ENCODE data around the gene UGCG.
"Not testable (repeated sequence)": the region's sequence is repeated elsewhere in the genome, so short reads cannot be mapped to it uniquely, and the experiment has no call there.

Gene UGCG

DNA sequence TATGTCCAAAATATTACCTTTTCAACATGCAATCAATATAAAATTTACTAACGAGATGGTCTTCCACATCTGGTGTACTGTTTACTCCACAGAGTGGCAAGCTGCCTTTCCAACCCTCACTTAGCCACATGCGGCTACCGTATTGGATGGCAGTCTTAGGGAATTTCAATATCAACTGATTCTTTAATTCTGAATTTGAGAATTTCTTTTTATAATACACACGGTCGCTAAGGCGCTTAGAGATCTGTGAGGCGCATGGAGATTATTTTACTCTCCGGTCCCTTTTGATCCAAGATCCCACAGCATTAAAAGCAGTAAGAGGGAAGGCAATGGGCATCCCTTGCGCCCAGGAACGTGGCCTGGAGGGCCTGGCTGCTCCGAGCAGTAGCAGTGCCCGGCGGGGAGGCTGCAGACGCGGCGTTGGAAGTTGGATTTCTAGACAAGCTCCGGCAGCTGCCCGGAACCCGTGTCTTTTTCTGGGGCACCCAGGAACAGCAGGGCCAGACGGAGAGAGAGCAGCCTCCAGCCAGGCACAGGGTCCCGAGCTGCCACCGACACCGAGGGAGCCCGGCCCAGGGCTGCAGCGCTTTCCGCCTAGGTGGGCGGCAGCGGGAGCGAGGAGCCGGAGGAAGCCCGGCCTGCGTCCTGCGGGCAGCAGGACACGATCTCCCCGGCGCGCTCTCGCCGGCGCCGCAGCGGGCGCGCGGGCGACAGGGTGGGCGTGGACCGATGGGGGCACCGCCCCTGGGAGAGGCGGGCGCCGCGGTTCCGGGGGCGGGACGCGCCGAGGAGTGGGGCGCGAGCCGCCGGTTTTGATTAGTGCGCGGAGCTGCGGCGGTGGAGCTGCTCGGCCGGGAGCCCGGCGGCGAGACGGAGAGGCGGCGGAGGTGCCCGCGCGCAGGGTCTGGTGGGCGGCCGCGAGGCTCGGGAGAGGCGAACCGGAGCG lies at the start of gene UGCG:
Gene UGCG (plus strand): TSS at position 819 of the 946 bp plus-strand sequence. CDS start 402 bp downstream, outside the sequence.
- peak; percentile 95 for DNase-seq

DNA sequence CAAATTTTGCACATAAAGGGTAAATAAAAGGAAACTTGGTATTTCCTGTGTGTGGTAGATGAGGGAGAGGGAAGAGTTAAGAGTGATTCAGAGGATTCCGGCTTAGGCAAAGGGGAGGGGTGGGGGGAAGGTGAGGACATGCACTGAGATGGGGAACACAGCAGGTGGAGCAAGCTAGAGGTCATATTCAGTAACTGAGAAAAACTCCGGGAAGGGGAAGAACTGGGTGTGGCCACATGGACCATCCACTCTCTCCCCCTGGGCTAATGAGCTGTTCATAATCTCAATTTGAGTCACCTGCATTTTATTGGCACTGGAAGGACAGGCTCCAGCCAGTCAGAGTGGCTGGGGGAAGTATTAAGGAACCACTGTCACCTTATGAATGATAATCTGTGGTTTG lies 45.1 kb upstream of the UGCG start:
- DNase-seq = no peak

DNA sequence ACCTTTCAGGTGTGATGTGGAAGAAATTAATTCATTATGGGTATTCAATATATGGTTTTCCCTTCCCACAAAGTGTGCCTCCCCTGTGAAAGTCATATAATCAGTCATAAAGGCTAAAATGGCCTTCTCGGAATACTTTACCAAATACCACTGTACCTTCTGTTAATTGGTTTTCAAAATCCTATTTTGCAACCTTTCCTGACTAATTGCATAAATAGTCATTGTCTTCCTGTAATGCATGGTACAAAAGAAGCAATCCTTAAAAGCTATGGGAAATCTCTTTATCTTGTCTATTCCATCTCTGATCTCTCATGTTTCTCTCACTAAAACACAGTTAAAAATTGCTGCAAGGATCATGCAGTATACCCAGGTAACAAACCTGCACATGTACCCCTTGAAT lies 44.3 kb upstream of the UGCG start:
- DNase-seq = no peak

GRCh38 chr9:111853450-111853827 lies 43.2 kb upstream of the UGCG start:
- DNase-seq = no peak

DNA sequence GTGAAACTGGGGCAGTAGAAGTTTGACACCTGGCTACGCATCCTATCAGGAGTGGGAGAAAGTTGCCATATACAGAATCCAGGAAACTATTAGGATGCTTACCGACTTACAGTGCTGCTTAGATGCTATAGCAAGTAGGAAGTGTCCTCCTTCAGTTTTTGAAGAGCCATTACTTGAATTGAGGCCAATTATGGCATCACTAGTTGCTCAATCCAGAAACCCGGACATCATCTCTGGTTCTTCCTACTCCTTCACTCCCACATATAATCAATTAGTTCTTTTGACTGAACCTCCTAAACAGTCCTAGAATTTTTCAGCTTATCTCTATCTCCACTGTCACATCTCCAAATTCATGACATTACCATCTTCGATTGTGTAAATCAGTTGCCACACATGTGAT lies 41.8 kb upstream of the UGCG start:
- DNase-seq = no peak

- no peak for DNase-seq
Observed at GRCh38 chr9:111857555-111858211, 38.9 kb upstream of the UGCG start.

DNA sequence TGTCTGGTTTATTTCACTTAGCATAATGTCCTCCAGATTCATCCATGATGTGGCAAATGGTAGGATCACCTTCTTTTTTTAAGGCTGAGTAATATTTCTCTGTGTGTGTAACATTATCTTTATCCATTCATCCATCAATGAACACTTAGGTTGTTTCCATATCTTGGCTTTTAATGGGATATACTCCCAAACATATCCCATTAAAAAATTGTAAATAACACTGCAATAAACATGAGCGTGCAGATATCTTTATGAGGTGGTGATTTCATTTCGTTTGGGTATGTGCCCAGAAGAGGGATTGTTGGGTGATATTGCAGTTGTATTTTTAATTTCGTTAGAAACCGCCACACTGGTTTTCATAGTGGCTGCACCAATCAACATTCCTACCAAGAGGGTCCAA lies 36.2 kb upstream of the UGCG start:
- no peak for DNase-seq

- DNase-seq = no peak
Observed at GRCh38 chr9:111863636-111864035, 33.0 kb upstream of the UGCG start.

GRCh38 chr9:111866976-111867375 lies 29.6 kb upstream of the UGCG start:
- no peak for DNase-seq

GRCh38 chr9:111868475-111868874 lies 28.1 kb upstream of the UGCG start:
- no peak for DNase-seq

GRCh38 chr9:111870774-111871498 lies 25.7 kb upstream of the UGCG start:
- no peak for DNase-seq

DNA sequence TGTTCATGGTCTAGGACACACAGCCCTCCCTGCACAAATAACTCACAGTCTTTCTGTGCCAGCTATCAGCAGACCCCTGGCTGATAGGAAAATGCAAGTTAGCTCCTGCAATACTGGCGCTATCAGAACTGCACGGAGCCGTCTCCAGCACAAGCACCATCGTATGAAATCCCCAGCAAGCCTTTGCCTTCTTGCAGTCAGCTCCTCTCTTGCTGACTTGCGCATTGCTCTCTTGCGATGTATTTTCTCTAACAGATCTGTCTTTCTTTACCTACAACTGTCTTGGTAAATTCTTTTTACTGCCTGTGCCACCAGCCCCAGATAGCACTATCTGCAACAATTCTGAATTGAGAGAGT lies 25.1 kb upstream of the UGCG start:
- no peak for DNase-seq

DNA sequence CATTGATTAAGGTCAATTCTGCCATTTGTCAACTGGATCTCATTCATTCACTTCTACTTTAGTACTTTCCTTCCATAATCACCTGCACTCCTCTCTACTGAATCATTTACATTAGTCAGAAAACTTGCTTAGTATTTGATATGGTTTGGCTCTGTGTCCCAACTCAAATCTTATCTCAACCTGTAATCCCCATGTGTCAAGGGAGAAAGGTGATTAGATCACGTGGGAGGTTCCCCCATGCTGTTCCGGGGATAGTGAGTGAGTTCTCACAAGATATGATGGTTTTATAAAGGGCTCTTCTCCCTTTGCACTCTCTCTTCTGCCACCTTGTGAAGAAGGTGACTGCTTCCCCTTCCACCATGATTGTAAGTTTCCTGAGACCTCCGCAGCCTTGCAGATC lies 23.7 kb upstream of the UGCG start:
- DNase-seq = no peak

- no peak for DNase-seq
Observed at GRCh38 chr9:111873901-111874300, 22.7 kb upstream of the UGCG start.

DNA sequence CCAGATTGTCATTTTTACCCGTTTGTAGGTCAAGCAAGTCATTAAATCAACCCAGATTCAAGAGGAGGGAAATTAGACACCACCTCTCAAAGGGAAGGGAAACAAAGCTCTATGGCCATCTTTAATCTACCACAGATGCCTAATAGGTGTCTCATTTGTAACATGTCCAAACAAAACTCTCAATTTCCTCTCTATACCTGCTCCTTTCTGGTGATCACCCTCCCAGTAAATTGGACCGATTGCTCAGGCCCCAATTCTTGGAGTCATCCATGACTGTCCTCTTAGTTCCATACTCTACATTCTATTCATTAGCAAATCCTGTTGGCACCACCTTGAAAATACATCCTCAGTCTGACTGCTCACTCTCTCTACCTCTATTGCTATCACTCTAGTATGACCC lies 22.1 kb upstream of the UGCG start:
- no peak for DNase-seq

DNA sequence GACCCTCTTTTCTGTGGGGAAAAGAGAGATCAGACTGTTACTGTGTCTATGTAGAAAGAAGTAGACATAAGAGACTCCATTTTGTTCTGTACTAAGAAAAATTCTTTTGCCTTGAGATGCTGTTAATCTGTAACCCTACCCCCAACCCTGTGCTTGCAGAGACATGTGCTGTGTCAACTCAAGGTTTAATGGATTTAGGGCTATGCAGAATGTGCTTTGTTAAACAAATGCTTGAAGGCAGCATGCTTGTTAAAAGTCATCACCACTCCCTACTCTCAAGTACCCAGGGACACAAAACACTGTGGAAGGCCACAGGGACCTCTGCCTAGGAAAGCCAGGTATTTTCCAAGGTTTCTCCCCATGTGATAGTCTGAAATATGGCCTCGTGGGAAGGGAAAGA lies 21.3 kb upstream of the UGCG start:
- not testable (repeated sequence) for DNase-seq

DNA sequence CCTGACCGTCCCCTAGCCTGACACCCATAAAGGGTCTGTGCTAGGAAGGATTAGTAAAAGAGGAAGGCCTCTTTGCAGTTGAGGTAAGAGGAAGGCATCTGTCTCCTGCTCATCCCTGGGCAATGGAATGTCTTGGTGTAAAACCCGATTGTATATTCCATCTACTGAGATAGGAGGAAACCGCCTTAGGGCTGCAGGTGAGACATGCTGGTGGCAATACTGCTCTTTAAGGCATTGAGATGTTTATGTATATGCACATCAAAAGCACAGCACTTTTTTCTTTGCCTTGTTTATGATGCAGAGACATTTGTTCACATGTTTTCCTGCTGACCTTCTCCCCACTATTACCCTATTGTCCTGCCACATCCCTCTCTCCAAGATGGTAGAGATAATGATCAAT lies 20.9 kb upstream of the UGCG start:
- not testable (repeated sequence) for DNase-seq

DNA sequence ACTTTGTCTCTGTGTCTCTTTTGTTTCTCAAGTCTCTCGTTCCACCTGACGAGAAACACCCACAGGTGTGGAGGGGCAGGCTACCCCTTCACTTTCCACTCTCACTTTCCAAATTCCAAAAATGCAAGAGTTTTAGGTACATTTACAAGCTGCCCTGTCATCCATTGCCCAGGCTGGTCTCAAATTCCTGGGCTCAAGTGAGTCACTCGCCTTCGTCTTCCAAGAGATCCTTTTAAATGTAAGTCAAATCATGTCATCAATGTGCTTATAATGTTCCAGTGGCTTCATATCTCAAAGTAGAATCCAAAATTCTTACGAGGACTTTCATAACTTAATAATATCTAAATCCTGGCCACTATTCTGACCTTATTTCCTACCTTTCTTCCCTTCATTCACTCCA lies 20.4 kb upstream of the UGCG start:
- DNase-seq = no peak

- DNase-seq = no peak
Observed at GRCh38 chr9:111877420-111877819, 19.2 kb upstream of the UGCG start.

DNA sequence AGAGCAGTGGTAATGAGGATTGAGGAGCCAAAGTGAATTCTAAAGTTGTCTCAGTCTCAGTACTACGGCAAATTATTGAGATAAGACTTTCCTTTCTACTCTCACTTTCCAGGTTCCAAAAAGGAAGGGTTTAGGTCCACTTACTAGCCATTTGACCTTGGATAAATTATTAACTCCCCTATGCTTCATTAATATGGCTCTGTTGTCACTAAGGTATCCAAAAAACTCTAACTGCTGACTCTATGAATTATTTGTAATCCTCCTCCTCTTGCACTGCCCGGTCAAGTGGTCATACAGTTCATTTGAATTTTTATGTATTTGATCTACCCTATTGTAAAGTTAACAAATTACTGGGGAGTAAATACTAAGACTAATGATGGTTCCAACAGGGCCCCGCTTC lies 17.7 kb upstream of the UGCG start:
- DNase-seq = no peak

- DNase-seq = no peak
Observed at GRCh38 chr9:111886983-111887718, 9.5 kb upstream of the UGCG start.

GRCh38 chr9:111890334-111890733 lies 6.3 kb upstream of the UGCG start:
- no peak for DNase-seq

DNA sequence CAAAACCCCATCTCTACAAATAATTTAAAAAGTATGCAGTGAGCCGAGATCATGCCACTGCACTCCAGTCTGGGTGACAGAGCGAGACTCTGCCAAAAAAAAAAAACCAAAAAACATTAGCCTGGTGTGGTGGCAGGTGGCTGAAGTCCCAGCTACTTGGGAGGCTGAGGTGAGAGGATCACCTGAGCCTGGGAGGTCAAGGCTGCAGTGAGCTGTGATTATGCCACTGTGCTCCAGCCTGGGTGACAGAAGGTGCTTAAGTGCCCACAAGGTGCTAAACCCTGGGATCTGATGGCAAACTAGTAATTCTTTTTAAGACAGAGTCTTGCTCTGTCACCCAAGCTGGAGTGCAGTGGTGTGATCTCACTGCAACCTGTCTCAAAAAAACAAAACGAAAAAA lies 5.7 kb upstream of the UGCG start:
- DNase-seq = not testable (repeated sequence)

Measured in islet precursor cell (in vitro differentiated cells).